NT2/D1 (cell line): ENCODE data around the gene MTHFD2.
"Not testable (repeated sequence)": the region's sequence is repeated elsewhere in the genome, so short reads cannot be mapped to it uniquely, and the experiment has no call there.

Experiments used
- DNase-seq: peaks from one replicate; pipeline ENCODE4 v3.0.0-alpha.2; 2011; ENCODE audit warnings: low read depth, low spot score
- H3K27me3 ChIP-seq: 2 replicates; pipeline ENCODE4 v1.6.0; 2011; ENCODE audit warnings: mild to moderate bottlenecking; ENCODE audit not compliant: insufficient read length, insufficient read depth
- H3K36me3 ChIP-seq: 2 replicates; pipeline ENCODE4 v1.6.1; 2011; ENCODE audit warnings: mild to moderate bottlenecking, low read length, mixed read lengths; ENCODE audit not compliant: insufficient read depth, insufficient read length
- H3K4me1 ChIP-seq: 2 replicates; pipeline ENCODE4 v1.5.1; 2011; ENCODE audit not compliant: insufficient read depth, insufficient read length
- H3K4me3 ChIP-seq: 2 replicates; pipeline ENCODE4 v1.5.1; 2011; ENCODE audit warnings: low read depth; ENCODE audit not compliant: insufficient read length
- H3K9ac ChIP-seq: 2 replicates; pipeline ENCODE4 v1.6.0; 2011; ENCODE audit warnings: low read depth; ENCODE audit not compliant: insufficient read length
- H3K9me3 ChIP-seq: 2 replicates; pipeline ENCODE4 v1.5.1; 2011; ENCODE audit warnings: mild to moderate bottlenecking, low read length; ENCODE audit not compliant: insufficient read depth
- SUZ12 ChIP-seq: IDR thresholded peaks from 2 replicates; pipeline ENCODE4 v1.6.1; 2011; ENCODE audit not compliant: insufficient read length, insufficient read depth; ENCODE audit errors: extremely low read depth
- YY1 ChIP-seq: IDR thresholded peaks from 2 replicates; pipeline ENCODE4 v1.6.1; 2011; ENCODE audit not compliant: insufficient read length, insufficient read depth
- ZNF274 ChIP-seq: IDR thresholded peaks from 2 replicates; pipeline ENCODE4 v1.6.1; 2011; ENCODE audit warnings: mild to moderate bottlenecking, low read depth, low read length

MTHFD2 gene

DNA sequence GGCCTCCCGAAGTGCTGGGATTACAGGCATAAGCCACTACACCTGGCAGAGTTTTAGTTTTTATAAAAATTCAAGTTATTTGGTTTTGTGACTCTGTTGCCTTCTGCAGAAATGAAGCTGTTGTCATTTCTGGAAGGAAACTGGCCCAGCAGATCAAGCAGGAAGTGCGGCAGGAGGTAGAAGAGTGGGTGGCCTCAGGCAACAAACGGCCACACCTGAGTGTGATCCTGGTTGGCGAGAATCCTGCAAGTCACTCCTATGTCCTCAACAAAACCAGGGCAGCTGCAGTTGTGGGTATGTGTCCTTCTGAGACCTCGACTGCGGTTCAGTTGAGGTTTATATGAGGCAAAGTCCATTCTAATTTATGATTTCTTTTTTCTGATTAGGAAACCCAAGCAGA, 7.2 kb downstream of the MTHFD2 start:
- Histone ChIP-seq H3K9ac (no peak overlapping the region), H3K27me3 (no peaks in the 10 kb centered on the region), H3K9me3 (no peaks in the 10 kb centered on the region), H3K4me3 (no peak overlapping the region), H3K4me1 (peaks cover 2% of the 10 kb centered on the region), H3K36me3 (peaks cover 73% of the 10 kb centered on the region)
- no peak for DNase-seq
- TF ChIP-seq SUZ12 (no peak), YY1 (no peak), ZNF274 (no peak)

DNA sequence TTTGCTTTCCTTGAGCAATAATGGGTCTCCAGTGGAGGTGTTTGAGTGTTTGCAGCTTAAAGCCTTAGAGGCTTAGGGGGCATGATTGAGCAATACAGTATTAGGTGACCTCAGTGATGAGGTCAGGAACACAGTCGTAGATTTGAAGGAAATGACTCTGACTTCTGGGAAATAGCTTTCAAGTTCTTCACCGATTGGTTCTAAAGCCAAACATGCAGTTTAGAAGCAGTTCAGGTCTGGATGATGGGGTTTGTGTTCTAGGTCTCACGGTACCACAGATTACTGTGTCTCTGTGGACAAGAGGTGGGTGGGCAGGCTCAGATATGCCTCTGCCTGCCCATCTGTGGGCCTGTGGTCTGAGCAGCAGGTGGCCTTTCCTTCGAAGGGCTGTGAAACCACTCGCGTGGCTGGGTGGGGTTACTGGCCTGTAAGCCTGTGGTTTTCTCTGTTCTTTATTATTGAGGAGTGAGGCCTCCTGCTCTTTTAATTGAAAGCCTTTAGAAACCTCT, 7.8 kb downstream of the MTHFD2 start:
- Histone ChIP-seq H3K36me3 (peaks cover 78% of the 10 kb centered on the region), H3K9ac (no peak overlapping the region), H3K4me1 (peaks cover 2% of the 10 kb centered on the region), H3K27me3 (no peaks in the 10 kb centered on the region), H3K9me3 (no peaks in the 10 kb centered on the region), H3K4me3 (no peak overlapping the region)
- DNase-seq: no peak
- TF ChIP-seq SUZ12 (no peak), ZNF274 (no peak), YY1 (no peak)

GRCh38 chr2:74212702-74213410, 14.4 kb downstream of the MTHFD2 start:
- TF ChIP-seq ZNF274 (no peak), SUZ12 (no peak), YY1 (no peak)
- peaks cover 86% of the 10 kb centered on the region for H3K36me3 ChIP-seq
- H3K4me1 ChIP-seq: no peaks in the 10 kb centered on the region
- no peaks in the 10 kb centered on the region for H3K9me3 ChIP-seq
- no peaks in the 10 kb centered on the region for H3K27me3 ChIP-seq
- H3K9ac ChIP-seq: no peak overlapping the region
- no peak for DNase-seq
- no peak overlapping the region for H3K4me3 ChIP-seq

DNA sequence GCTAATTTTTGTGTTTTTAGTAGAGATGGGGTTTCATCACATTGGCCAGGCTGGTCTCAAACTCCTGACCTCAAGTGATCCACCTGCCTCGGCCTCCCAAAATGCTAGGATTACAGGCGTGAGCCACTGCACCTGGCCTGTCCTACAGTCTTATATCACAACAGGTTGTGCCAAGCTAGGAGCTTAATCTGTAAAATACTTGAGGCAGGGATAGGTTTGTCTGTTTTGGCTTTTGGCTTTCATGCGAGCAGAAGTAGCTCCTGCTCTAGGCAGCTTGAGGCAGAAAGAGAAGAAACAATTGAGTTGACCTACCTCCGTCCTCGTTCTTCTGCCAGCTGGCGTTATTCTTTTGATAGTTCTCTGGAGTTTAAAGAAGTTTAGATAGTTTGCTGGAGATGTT, 17.4 kb downstream of the MTHFD2 start:
- H3K36me3 ChIP-seq: peaks cover 78% of the 10 kb centered on the region
- not testable (repeated sequence) for H3K9ac ChIP-seq, H3K9me3 ChIP-seq, H3K4me3 ChIP-seq, H3K4me1 ChIP-seq, DNase-seq, H3K27me3 ChIP-seq

DNA sequence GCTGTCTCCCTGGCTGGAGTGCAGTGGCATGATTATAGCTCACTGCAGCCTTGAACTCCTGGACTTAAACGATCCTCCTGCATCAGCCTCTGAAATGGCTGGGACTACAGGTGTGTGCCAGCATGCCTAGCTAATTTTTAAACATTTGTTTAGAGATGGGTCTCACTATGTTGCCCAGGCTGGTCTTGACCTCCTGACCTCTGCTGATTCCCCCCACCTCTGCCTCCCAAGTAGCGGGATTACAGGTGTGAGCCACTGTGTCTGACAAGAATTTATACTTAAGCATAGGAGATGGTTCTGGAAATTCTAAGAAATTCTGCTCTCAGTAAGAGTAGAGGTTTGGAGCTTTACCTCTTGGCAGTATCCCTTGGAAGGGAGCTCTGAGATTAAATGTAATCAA, 18.2 kb downstream of the MTHFD2 start:
- Histone ChIP-seq H3K36me3 (peaks cover 72% of the 10 kb centered on the region), H3K4me3 (no peak overlapping the region), H3K9ac (no peak overlapping the region), H3K9me3 (no peaks in the 10 kb centered on the region), H3K27me3 (no peaks in the 10 kb centered on the region), H3K4me1 (no peaks in the 10 kb centered on the region)
- DNase-seq: no peak
- TF ChIP-seq SUZ12 (no peak), ZNF274 (no peak), YY1 (no peak)

GRCh38 chr2:74219846-74220486, 21.6 kb downstream of the MTHFD2 start:
- Histone ChIP-seq H3K9ac (no peak overlapping the region), H3K9me3 (no peaks in the 10 kb centered on the region), H3K4me3 (no peak overlapping the region), H3K27me3 (no peaks in the 10 kb centered on the region), H3K36me3 (peaks cover 48% of the 10 kb centered on the region), H3K4me1 (no peaks in the 10 kb centered on the region)
- DNase-seq: no peak
- no peak for TF ChIP-seq YY1

- Histone ChIP-seq H3K9ac (no peak overlapping the region), H3K36me3 (peaks cover 39% of the 10 kb centered on the region), H3K27me3 (no peaks in the 10 kb centered on the region), H3K4me1 (no peaks in the 10 kb centered on the region), H3K9me3 (no peaks in the 10 kb centered on the region), H3K4me3 (no peak overlapping the region)
- no peak for TF ChIP-seq SUZ12
- TF ChIP-seq YY1: no peak
- no peak for TF ChIP-seq ZNF274
- no peak for DNase-seq
Observed at GRCh38 chr2:74221091-74221490, 22.7 kb downstream of the MTHFD2 start.
